ENCODE data around the gene KLHL29. TPM values are rescaled to one million over a fixed set of nuclear protein-coding genes. Genes with fewer than 3 reads are reported as not detected.

Gene KLHL29
- total RNA-seq, 1 donor from 2014 or later, result 5.5 TPM

DNA sequence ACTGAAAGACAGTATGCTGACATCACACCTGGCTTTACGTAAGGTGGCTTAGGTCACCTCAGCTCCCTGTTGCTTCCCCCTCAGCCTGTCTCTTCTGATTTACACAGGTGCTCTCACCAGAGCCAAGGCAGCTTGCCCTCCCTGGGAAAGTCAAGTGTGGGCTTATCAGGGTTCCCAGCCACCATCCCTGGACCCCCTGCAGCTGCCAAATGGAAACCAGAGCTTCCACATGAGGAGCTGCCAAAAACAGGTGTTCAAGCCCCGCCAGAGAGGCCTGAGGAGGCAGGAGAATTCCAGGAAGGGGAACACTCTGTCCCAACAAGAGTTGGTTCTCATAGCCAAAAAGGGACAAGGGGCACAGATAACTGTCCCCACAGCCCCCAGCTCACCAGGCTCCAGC lies 275.3 kb downstream of the KLHL29 start:
- H3K36me3 Mint-ChIP-seq (ENCODE audit: low read depth, unreplicated experiment), result peaks cover 6% of the 10 kb centered on the region
- Histone ChIP-seq H3K4me2 (ENCODE audit: low read length) (no peak overlapping the region), H3K36me3 (ENCODE audit: insufficient read depth, low read length) (no peaks in the 10 kb centered on the region), H4K20me1 (ENCODE audit: insufficient read depth, low read length) (no peaks in the 10 kb centered on the region), H3K4me3 (ENCODE audit: insufficient read depth, low read depth, low read length) (no peak overlapping the region), H3K27ac (ENCODE audit: low read depth, low read length) (no peak overlapping the region), H3K9ac (ENCODE audit: low read length) (no peak overlapping the region), H3K4me1 (ENCODE audit: insufficient read depth, low read length) (no peaks in the 10 kb centered on the region), H3K27me3 (ENCODE audit: insufficient read depth, low read length) (peaks cover 17% of the 10 kb centered on the region), H3K9me3 (ENCODE audit: insufficient read depth, low read depth, low read length) (no peaks in the 10 kb centered on the region), H2AFZ (ENCODE audit: low read depth, low read length) (no peak overlapping the region), H3K79me2 (ENCODE audit: insufficient read depth, low read length) (no peaks in the 10 kb centered on the region)
- H3K4me1 Mint-ChIP-seq (ENCODE audit: low read depth, unreplicated experiment), result peaks cover 9% of the 10 kb centered on the region
- no peak for DNase-seq (ENCODE audit: low read depth)
- TF ChIP-seq EZH2 (IDR thresholded peaks at IDR 0.05; ENCODE audit: insufficient read depth, low read length), result no peak
- TF ChIP-seq, protein P1, sequence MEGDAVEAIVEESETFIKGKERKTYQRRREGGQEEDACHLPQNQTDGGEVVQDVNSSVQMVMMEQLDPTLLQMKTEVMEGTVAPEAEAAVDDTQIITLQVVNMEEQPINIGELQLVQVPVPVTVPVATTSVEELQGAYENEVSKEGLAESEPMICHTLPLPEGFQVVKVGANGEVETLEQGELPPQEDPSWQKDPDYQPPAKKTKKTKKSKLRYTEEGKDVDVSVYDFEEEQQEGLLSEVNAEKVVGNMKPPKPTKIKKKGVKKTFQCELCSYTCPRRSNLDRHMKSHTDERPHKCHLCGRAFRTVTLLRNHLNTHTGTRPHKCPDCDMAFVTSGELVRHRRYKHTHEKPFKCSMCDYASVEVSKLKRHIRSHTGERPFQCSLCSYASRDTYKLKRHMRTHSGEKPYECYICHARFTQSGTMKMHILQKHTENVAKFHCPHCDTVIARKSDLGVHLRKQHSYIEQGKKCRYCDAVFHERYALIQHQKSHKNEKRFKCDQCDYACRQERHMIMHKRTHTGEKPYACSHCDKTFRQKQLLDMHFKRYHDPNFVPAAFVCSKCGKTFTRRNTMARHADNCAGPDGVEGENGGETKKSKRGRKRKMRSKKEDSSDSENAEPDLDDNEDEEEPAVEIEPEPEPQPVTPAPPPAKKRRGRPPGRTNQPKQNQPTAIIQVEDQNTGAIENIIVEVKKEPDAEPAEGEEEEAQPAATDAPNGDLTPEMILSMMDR (IDR thresholded peaks at IDR 0.05; ENCODE audit: insufficient read depth, low read depth, low read length), result no peak
- H3K27ac Mint-ChIP-seq (ENCODE audit: unreplicated experiment), result no peak overlapping the region
- no peaks in the 10 kb centered on the region for H3K9me3 Mint-ChIP-seq (ENCODE audit: unreplicated experiment)
- no peak overlapping the region for H3K4me3 Mint-ChIP-seq (ENCODE audit: unreplicated experiment)
- H3K27me3 Mint-ChIP-seq (ENCODE audit: low read depth, unreplicated experiment), result peaks cover 63% of the 10 kb centered on the region
- FAIRE-seq, result no peak

DNA sequence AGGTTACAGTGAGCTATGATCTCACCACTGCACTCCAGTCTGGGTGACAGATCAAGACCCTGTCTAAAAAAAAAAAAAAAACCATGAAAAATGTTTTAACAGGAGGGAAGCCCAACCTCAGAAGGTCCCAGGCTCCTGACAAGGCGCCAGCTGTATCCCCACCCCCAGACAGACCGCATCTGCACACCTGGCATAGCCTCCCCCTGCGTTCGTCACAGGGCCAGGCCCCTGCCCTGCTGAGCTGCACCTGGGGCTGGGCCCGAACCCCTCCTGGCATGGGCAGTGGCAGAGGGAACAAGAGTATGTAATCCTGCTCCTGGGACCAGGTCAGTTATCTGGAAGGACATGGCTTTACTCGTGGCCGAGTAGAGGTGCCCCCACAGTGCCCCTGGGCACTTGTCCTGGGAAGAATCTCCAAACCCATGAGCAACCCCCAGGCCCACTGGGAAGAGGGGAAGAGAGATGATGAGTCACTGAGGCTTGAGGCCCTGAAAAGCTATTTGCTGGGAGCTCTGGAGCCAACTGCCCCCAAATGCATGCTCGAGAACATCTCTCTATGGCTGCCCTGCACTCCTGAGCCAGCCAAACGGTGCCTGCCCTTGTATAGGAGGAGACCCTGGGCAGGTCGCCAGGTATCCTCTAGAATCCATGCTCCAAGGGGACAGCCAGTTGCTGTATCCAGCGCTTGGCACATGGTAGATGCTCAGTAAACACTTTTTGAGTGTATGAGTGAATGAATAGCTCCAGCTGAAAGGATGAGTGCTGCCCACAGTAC lies 276.5 kb downstream of the KLHL29 start:
- DNase-seq (ENCODE audit: low read depth), result no peak
- Mint-ChIP-seq H3K27ac (ENCODE audit: unreplicated experiment) (no peak overlapping the region), H3K4me1 (ENCODE audit: low read depth, unreplicated experiment) (peaks cover 9% of the 10 kb centered on the region), H3K36me3 (ENCODE audit: low read depth, unreplicated experiment) (peaks cover 6% of the 10 kb centered on the region), H3K9me3 (ENCODE audit: unreplicated experiment) (no peaks in the 10 kb centered on the region), H3K4me3 (ENCODE audit: unreplicated experiment) (no peak overlapping the region), H3K27me3 (ENCODE audit: low read depth, unreplicated experiment) (peaks cover 65% of the 10 kb centered on the region)
- no peak for FAIRE-seq
- TF ChIP-seq EZH2 (IDR thresholded peaks at IDR 0.05; ENCODE audit: insufficient read depth, low read length), result no peak
- TF ChIP-seq, protein P1 (IDR thresholded peaks at IDR 0.05; ENCODE audit: insufficient read depth, low read depth, low read length), result no peak
- Histone ChIP-seq H3K36me3 (ENCODE audit: insufficient read depth, low read length) (no peaks in the 10 kb centered on the region), H3K9me3 (ENCODE audit: insufficient read depth, low read depth, low read length) (no peaks in the 10 kb centered on the region), H3K27me3 (ENCODE audit: insufficient read depth, low read length) (peaks cover 15% of the 10 kb centered on the region), H3K79me2 (ENCODE audit: insufficient read depth, low read length) (no peaks in the 10 kb centered on the region), H3K27ac (ENCODE audit: low read depth, low read length) (no peak overlapping the region), H3K4me3 (ENCODE audit: insufficient read depth, low read depth, low read length) (no peak overlapping the region), H3K4me2 (ENCODE audit: low read length) (no peak overlapping the region), H3K4me1 (ENCODE audit: insufficient read depth, low read length) (no peaks in the 10 kb centered on the region), H2AFZ (ENCODE audit: low read depth, low read length) (no peak overlapping the region), H3K9ac (ENCODE audit: low read length) (no peak overlapping the region), H4K20me1 (ENCODE audit: insufficient read depth, low read length) (no peaks in the 10 kb centered on the region)

DNA sequence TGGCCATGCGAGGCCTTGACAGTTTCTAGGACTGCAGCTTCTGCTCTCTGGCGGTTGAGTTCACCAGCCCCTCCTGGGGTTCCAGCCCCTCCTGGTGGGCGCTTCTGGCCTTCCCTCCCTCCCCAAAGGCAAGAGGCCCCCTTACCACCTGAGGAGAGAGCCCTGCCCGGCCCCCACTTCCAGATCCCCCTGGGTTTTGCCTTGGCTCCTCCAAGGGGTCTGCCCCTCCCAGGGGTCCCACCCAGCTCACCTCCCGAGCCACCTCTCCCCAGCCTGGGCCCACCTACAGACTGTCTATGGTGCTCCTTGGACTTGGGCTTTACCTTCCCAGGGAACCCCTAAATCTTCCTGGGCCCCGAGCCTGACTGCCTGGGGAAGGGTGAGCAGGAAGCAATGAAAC lies 277.5 kb downstream of the KLHL29 start:
- TF ChIP-seq, protein P1 (IDR thresholded peaks at IDR 0.05; ENCODE audit: insufficient read depth, low read depth, low read length), result no peak
- TF ChIP-seq EZH2 (IDR thresholded peaks at IDR 0.05; ENCODE audit: insufficient read depth, low read length), result no peak
- H3K4me2 ChIP-seq (ENCODE audit: low read length), result no peak overlapping the region
- no peak for FAIRE-seq

More for the DNA sequence above, 277.5 kb downstream of the KLHL29 start:
- Histone ChIP-seq H3K79me2 (ENCODE audit: insufficient read depth, low read length) (no peaks in the 10 kb centered on the region), H3K36me3 (ENCODE audit: insufficient read depth, low read length) (no peaks in the 10 kb centered on the region), H3K27ac (ENCODE audit: low read depth, low read length) (no peak overlapping the region), H3K27me3 (ENCODE audit: insufficient read depth, low read length) (peaks cover 14% of the 10 kb centered on the region), H2AFZ (ENCODE audit: low read depth, low read length) (no peak overlapping the region), H3K9ac (ENCODE audit: low read length) (no peak overlapping the region), H3K4me3 (ENCODE audit: insufficient read depth, low read depth, low read length) (no peak overlapping the region), H4K20me1 (ENCODE audit: insufficient read depth, low read length) (no peaks in the 10 kb centered on the region), H3K9me3 (ENCODE audit: insufficient read depth, low read depth, low read length) (no peaks in the 10 kb centered on the region), H3K4me1 (ENCODE audit: insufficient read depth, low read length) (no peaks in the 10 kb centered on the region)
- peaks cover 6% of the 10 kb centered on the region for H3K36me3 Mint-ChIP-seq (ENCODE audit: low read depth, unreplicated experiment)
- H3K4me1 Mint-ChIP-seq (ENCODE audit: low read depth, unreplicated experiment), result peaks cover 4% of the 10 kb centered on the region
- H3K9me3 Mint-ChIP-seq (ENCODE audit: unreplicated experiment), result no peaks in the 10 kb centered on the region
- H3K27me3 Mint-ChIP-seq (ENCODE audit: low read depth, unreplicated experiment), result peaks cover 60% of the 10 kb centered on the region
- no peak overlapping the region for H3K27ac Mint-ChIP-seq (ENCODE audit: unreplicated experiment)
- no peak overlapping the region for H3K4me3 Mint-ChIP-seq (ENCODE audit: unreplicated experiment)
- no peak for DNase-seq (ENCODE audit: low read depth)
